A673 (cell line): Measurements from ENCODE around the gene DTNA. TPM values are rescaled to one million over a fixed set of nuclear protein-coding genes. Genes with fewer than 3 reads are reported as not detected.

ENCODE experiments used
- BruUV-seq: library from RNA; stranded (reverse); fragments of 400-500 nt; replicated peaks from 2 replicates; lab custom pipeline; 2021; lab: Mats Ljungman, UMichigan
- CTCF ChIA-PET: fragments of 300-600 bp; sonication (Branson Sonifier 250); formaldehyde crosslinking; loops from one replicate; lab custom pipeline; 2022; ENCODE audit warnings: antibody characterized with exemption; lab: Charles Lee
- POLR2A ChIA-PET: fragments of 300-600 bp; sonication (Branson Sonifier 250); formaldehyde crosslinking; loops from one replicate; lab custom pipeline; 2022; ENCODE audit warnings: antibody characterized with exemption; ENCODE audit not compliant: low non-redundant PET; lab: Charles Lee
- DNase-seq: peaks from one replicate; pipeline ENCODE4 v3.0.0-alpha.2; 2015; ENCODE audit warnings: low spot score
- H3K27ac ChIP-seq: fragments of 200-600 bp; sonication (generic); 2 replicates; pipeline ENCODE4 v1.5.1; 2016; ENCODE audit warnings: mixed run types, low read depth, mild to moderate bottlenecking, mixed read lengths, antibody characterized with exemption, low read length; ENCODE audit not compliant: poor library complexity, severe bottlenecking
- H3K27me3 ChIP-seq: fragments of 200-600 bp; sonication (generic); replicated peaks from 2 replicates; pipeline ENCODE4 v1.6.1; 2017; ENCODE audit warnings: mixed run types, low read depth, mild to moderate bottlenecking, mixed read lengths, antibody characterized with exemption, low read length; ENCODE audit not compliant: insufficient read depth, poor library complexity
- H3K36me3 ChIP-seq: fragments of 200-600 bp; sonication (generic); 2 replicates; pipeline ENCODE4 v1.6.1; 2016; ENCODE audit warnings: mixed run types, mild to moderate bottlenecking, mixed read lengths, antibody characterized with exemption, low read length; ENCODE audit not compliant: insufficient read depth, poor library complexity, severe bottlenecking
- H3K4me1 ChIP-seq: fragments of 200-600 bp; sonication (generic); 2 replicates; pipeline ENCODE4 v1.6.1; 2017; ENCODE audit warnings: mixed run types, mild to moderate bottlenecking, mixed read lengths, antibody characterized with exemption, low read length; ENCODE audit not compliant: insufficient read depth, poor library complexity, severe bottlenecking
- H3K4me3 ChIP-seq: fragments of 200-600 bp; sonication (generic); 2 replicates; pipeline ENCODE4 v1.5.1; 2016; ENCODE audit warnings: low read depth, mixed run types, mild to moderate bottlenecking, mixed read lengths, low read length; ENCODE audit not compliant: poor library complexity, severe bottlenecking
- H3K9me3 ChIP-seq: fragments of 200-600 bp; sonication (generic); 2 replicates; pipeline ENCODE4 v1.6.1; 2016; ENCODE audit warnings: mixed run types, low read depth, mild to moderate bottlenecking, mixed read lengths, antibody characterized with exemption, low read length; ENCODE audit not compliant: poor library complexity, severe bottlenecking
- EZH2 ChIP-seq: fragments of 200-600 bp; sonication (generic); IDR thresholded peaks from 2 replicates; pipeline ENCODE4 v1.6.1; 2017; ENCODE audit warnings: borderline replicate concordance, low read depth, mild to moderate bottlenecking, mixed read lengths, antibody characterized with exemption, low read length; ENCODE audit not compliant: poor library complexity, severe bottlenecking
- intact Hi-C: fragments of 100-400 bp; cut with micrococcal nuclease; formaldehyde crosslinking; loops from one replicate; pipeline ENCODE4 v1.10.0; 2022; ENCODE audit not compliant: unreplicated experiment
- total RNA-seq: library from RNA; stranded (reverse); gene quantifications from 2 replicates; pipeline ENCODE4 v1.2.3, GENCODE V29; 2021
- TF ChIP-seq, protein P1 (sequence below): fragments of 300-800, 200-600 bp; sonication (generic); conservative IDR thresholded peaks from 2 replicates; pipeline ENCODE4 v1.5.1; 2017; ENCODE audit warnings: low read depth, mild to moderate bottlenecking, antibody characterized with exemption, low read length, moderate library complexity, mixed read lengths

The DTNA gene
- total RNA-seq, 1 experiment from 2014 or later: 18.6 TPM

- POLR2A ChIA-PET: no interaction called here
- no TSS peak for BruUV-seq
- no peaks in the 10 kb centered on the region for H3K4me1 ChIP-seq
- CTCF ChIA-PET: interaction anchor here (0.7 to 2.0 kb wide), 2 partner anchors 15 to 148 kb away, joined by 3 to 13 read pairs; no protein-coding TSS in a partner anchor
- H3K27ac ChIP-seq: no peak overlapping the region
- H3K27me3 ChIP-seq: no peaks in the 10 kb centered on the region
- no peak overlapping the region for H3K4me3 ChIP-seq
- TF ChIP-seq, protein P1, sequence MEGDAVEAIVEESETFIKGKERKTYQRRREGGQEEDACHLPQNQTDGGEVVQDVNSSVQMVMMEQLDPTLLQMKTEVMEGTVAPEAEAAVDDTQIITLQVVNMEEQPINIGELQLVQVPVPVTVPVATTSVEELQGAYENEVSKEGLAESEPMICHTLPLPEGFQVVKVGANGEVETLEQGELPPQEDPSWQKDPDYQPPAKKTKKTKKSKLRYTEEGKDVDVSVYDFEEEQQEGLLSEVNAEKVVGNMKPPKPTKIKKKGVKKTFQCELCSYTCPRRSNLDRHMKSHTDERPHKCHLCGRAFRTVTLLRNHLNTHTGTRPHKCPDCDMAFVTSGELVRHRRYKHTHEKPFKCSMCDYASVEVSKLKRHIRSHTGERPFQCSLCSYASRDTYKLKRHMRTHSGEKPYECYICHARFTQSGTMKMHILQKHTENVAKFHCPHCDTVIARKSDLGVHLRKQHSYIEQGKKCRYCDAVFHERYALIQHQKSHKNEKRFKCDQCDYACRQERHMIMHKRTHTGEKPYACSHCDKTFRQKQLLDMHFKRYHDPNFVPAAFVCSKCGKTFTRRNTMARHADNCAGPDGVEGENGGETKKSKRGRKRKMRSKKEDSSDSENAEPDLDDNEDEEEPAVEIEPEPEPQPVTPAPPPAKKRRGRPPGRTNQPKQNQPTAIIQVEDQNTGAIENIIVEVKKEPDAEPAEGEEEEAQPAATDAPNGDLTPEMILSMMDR: peak; percentile 85
- no peak for TF ChIP-seq EZH2
- no peaks in the 10 kb centered on the region for H3K9me3 ChIP-seq
- peak; percentile 79 for DNase-seq
- no peaks in the 10 kb centered on the region for H3K36me3 ChIP-seq
- intact Hi-C loops: loop anchor here (2.0 to 5.0 kb wide), 2 partner anchors 19 to 212 kb away; no protein-coding TSS in a partner anchor
Observed at GRCh38 chr18:34809451-34810072, 99.5 kb downstream of the DTNA start.

DNA sequence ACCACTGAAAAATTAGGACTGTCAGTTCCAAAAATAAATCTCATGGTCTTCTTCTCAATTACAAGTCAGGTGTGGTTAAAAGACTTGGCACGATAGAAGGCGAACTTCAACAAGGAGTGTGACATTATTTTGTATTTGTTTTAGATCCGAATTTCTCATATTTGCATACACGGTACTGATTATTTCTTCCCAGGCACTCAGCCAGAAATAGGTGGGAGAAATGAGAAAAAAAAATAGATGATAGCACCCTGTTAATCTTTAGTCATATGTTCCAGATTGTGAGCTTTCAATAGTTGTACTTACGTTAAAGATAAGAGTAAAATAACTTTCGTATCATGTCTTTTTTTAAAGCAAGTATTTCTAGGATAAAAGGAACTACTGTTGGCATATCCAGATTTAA lies 106.1 kb downstream of the DTNA start:
- no peak overlapping the region for H3K4me3 ChIP-seq
- BruUV-seq: no TSS peak
- no peak for DNase-seq
- CTCF ChIA-PET: no interaction called here
- TF ChIP-seq EZH2: no peak
- POLR2A ChIA-PET: no interaction called here
- H3K9me3 ChIP-seq: no peaks in the 10 kb centered on the region
- no peaks in the 10 kb centered on the region for H3K36me3 ChIP-seq
- H3K27me3 ChIP-seq: no peaks in the 10 kb centered on the region
- intact Hi-C loops: no loop called here
- H3K27ac ChIP-seq: no peak overlapping the region
- H3K4me1 ChIP-seq: no peaks in the 10 kb centered on the region

- intact Hi-C loops: no loop called here
- no peak for DNase-seq
- ChIA-PET POLR2A (no interaction called here), CTCF (no interaction called here)
- no peak overlapping the region for H3K4me3 ChIP-seq
- no peaks in the 10 kb centered on the region for H3K9me3 ChIP-seq
- H3K27ac ChIP-seq: no peak overlapping the region
- BruUV-seq: no TSS peak
- TF ChIP-seq, protein P1: no peak
- no peaks in the 10 kb centered on the region for H3K27me3 ChIP-seq
- no peaks in the 10 kb centered on the region for H3K36me3 ChIP-seq
- no peaks in the 10 kb centered on the region for H3K4me1 ChIP-seq
Observed at GRCh38 chr18:34817636-34818035, 107.5 kb downstream of the DTNA start.

DNA sequence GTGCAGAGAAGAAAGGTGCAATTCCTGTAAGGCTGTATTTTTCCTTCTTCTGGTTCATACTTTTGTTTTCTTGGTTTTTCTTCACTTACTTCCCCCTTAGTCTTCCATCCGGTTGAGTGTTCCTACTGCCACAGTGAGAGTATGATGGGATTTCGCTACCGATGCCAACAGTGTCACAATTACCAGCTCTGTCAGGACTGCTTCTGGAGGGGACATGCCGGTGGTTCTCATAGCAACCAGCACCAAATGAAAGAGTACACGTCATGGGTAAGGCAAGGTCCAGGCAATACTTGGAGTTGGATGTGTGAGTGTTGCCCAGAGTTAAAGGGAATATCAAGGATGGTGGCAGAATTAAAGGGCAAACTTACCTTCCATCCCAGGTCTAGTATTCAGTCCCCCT lies 108.0 kb downstream of the DTNA start:
- Histone ChIP-seq H3K9me3 (no peaks in the 10 kb centered on the region), H3K4me1 (no peaks in the 10 kb centered on the region), H3K27ac (no peak overlapping the region), H3K27me3 (no peaks in the 10 kb centered on the region), H3K4me3 (no peak overlapping the region), H3K36me3 (no peaks in the 10 kb centered on the region)
- BruUV-seq: no TSS peak
- intact Hi-C loops: no loop called here
- no peak for DNase-seq
- TF ChIP-seq, protein P1: no peak
- no peak for TF ChIP-seq EZH2
- CTCF ChIA-PET: no interaction called here
- POLR2A ChIA-PET: no interaction called here
